ENCODE data around the gene KLHDC4.
"Not testable (repeated sequence)": the region's sequence is repeated elsewhere in the genome, so short reads cannot be mapped to it uniquely, and the experiment has no call there.

KLHDC4 gene

GRCh38 chr16:87688876-87689815 is 76.6 kb downstream of the KLHDC4 start:
- no peak for DNase-seq
- no peak for TF ChIP-seq POLR2A (IDR thresholded peaks at IDR 0.05; ENCODE audit: low read length)
- TF ChIP-seq GATA1 (IDR thresholded peaks at IDR 0.05; ENCODE audit: low read depth, low read length) = no peak

DNA sequence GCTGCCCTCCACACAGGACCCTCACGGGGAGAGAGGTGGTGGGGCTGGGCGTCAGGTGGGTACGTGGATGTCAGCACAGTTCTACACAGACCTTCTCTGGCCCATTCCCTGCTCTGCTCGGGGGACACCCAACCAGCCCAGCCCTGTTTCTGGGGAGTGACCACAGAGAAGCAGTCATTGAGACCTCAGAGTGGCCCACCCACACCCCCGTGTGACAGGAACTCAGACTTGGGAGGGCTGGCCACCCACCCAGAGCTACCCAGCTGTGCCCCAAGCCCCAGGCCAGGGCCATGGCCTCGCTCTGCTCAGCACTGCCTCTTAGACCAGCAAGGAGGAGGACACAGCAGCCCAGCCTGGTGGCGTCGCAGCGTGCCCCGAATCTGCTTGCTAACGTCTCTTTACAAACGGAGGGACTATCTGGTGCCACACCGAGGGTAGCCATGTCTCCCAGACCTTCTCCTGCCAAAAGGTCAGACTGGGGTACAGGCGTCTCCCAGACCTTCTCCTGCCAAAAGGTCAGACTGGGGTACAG is 77.7 kb downstream of the KLHDC4 start:
- TF ChIP-seq POLR2A (IDR thresholded peaks at IDR 0.05; ENCODE audit: low read length) = no peak
- TF ChIP-seq GATA1 (IDR thresholded peaks at IDR 0.05; ENCODE audit: low read depth, low read length) = no peak
- DNase-seq = no peak

- TF ChIP-seq GATA1 (IDR thresholded peaks at IDR 0.05; ENCODE audit: low read depth, low read length) (no peak), POLR2A (IDR thresholded peaks at IDR 0.05; ENCODE audit: low read length) (no peak)
- no peak for DNase-seq
These were observed 78.5 kb downstream of the KLHDC4 start for GRCh38 chr16:87687126-87687910.

DNA sequence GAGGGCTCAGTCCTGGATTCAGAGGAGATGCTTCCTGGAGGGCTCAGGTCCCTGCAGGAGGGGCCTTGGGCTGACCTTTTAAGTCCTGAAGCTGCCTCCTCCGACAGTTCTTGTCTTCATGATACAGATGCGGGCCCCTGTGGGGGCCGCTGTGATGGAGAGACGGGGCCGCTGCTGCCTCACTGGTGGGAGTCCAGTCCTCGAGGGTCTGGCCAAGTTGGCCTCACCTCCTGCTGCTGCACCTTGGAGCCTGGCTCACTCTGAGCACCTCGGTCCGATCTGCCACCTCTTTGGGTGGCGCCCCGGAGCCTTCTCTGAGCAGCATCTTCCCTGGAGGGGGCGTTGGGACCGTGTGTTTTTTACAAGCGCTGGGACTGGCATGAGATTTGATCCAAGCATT is 79.1 kb downstream of the KLHDC4 start:
- no peak for DNase-seq
- TF ChIP-seq POLR2A (IDR thresholded peaks at IDR 0.05; ENCODE audit: low read length) (no peak), GATA1 (IDR thresholded peaks at IDR 0.05; ENCODE audit: low read depth, low read length) (no peak)

- no peak for TF ChIP-seq POLR2A (IDR thresholded peaks at IDR 0.05; ENCODE audit: low read length)
- TF ChIP-seq GATA1 (IDR thresholded peaks at IDR 0.05; ENCODE audit: low read depth, low read length) = no peak
- DNase-seq = no peak
These were observed 80.0 kb downstream of the KLHDC4 start for GRCh38 chr16:87685766-87686165.

DNA sequence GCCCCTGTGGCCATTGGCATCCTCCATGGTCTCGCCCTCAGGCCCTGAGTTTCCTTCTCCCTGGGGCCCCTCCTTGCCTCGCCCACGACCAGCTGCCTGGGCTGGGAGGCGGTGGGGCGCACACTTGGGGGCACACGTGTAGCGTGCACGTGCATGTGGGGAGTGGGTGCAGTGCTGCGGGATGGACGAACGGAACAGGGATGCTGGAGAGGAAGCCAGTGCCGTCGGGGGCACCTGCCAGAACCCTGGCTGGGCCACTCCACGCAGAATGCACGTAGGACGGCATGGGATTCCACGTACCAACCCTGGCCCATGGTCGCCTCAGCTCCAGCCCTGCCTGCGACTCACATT is 80.4 kb downstream of the KLHDC4 start:
- TF ChIP-seq POLR2A (IDR thresholded peaks at IDR 0.05; ENCODE audit: low read length) = no peak
- no peak for TF ChIP-seq GATA1 (IDR thresholded peaks at IDR 0.05; ENCODE audit: low read depth, low read length)
- no peak for DNase-seq

GRCh38 chr16:87684711-87685404 is 80.9 kb downstream of the KLHDC4 start:
- DNase-seq = no peak
- TF ChIP-seq GATA1 (IDR thresholded peaks at IDR 0.05; ENCODE audit: low read depth, low read length) (no peak), POLR2A (IDR thresholded peaks at IDR 0.05; ENCODE audit: low read length) (no peak)

- TF ChIP-seq GATA1 (IDR thresholded peaks at IDR 0.05; ENCODE audit: low read depth, low read length) (no peak), POLR2A (IDR thresholded peaks at IDR 0.05; ENCODE audit: low read length) (no peak)
- DNase-seq = no peak
These were observed 81.6 kb downstream of the KLHDC4 start for GRCh38 chr16:87684106-87684677.

- TF ChIP-seq GATA1 (IDR thresholded peaks at IDR 0.05; ENCODE audit: low read depth, low read length) (no peak), POLR2A (IDR thresholded peaks at IDR 0.05; ENCODE audit: low read length) (no peak)
- DNase-seq = no peak
These were observed 82.9 kb downstream of the KLHDC4 start for GRCh38 chr16:87682852-87683399.

DNA sequence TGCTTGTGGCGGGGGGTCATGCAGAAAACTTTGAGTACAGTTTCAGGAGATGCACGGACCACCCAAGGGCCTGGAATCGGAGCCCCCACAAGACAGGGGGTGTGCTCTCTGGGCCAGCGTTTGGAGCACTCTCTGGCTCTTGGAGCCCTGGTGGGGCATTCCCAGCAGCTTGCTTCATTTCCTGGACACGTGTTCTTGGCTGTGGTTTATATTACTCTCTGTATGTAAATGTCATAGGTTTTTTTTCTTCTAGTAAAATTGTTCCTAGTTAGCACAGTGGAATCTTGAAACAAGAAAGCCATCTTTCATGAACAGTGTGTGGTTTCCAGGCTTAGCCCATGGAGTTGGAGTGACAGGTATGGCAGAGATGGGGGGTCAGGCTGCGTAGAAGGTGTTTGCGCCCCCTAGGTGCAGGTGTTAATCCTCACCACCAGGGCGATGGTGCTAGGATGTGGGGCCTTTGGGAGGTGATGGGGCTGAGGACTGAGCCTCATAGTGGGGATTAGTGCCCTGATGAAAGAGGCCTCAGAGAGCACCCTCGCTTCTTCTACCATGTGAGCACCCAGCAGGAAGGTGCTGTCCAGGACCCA is 83.7 kb downstream of the KLHDC4 start:
- DNase-seq = peak; percentile 12
- no peak for TF ChIP-seq POLR2A (IDR thresholded peaks at IDR 0.05; ENCODE audit: low read length)
- no peak for TF ChIP-seq GATA1 (IDR thresholded peaks at IDR 0.05; ENCODE audit: low read depth, low read length)

- DNase-seq = not testable (repeated sequence)
These were observed 84.7 kb downstream of the KLHDC4 start for GRCh38 chr16:87681051-87681602.

DNA sequence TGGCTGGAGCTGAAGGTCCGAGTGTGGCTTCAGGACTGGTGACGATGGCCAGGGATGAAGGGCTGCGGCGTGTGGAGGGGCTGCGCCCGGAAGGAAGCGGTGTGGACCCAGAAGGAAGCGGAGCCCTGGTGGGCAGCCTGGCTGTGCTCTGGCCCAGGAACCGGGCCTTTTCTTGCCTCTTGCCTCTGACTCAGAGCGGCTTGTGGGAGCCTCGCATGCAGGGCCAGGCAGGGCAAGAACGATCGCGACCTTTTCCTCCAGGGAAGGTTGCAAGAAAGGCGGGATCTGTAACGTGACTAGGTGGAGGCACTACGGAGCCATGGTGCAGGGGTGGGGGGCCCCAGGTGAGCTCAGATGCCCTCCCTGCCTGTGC is 85.5 kb downstream of the KLHDC4 start:
- TF ChIP-seq POLR2A (IDR thresholded peaks at IDR 0.05; ENCODE audit: low read length) (no peak), GATA1 (IDR thresholded peaks at IDR 0.05; ENCODE audit: low read depth, low read length) (no peak)
- DNase-seq = no peak

All from erythroblast (primary cell).